ENCODE data around the gene MGRN1. TPM values are rescaled to one million over a fixed set of nuclear protein-coding genes. Genes with fewer than 3 reads are reported as not detected.

Gene MGRN1
- total and polyA plus RNA-seq, 8 donors = 13.2 to 469 (median 56.1) TPM

- Histone ChIP-seq H3K4me1 (peaks cover 14 to 50% (median 42%) of the 10 kb centered on the region in 4 donors), H3K27ac (no peak overlapping the region), H3K9me3 (no peaks in the 10 kb centered on the region), H3K36me3 (peaks cover 60 to 87% (median 85%) of the 10 kb centered on the region in 4 donors), H3K27me3 (no peaks in the 10 kb centered on the region), H3K4me3 (no peak overlapping the region)
- 88 to 95% (median 94%) methylated on average over 13 to 36 of the region's 36 CpGs for WGBS, 5 donors
- intact Hi-C loops (cut with DNase I; ENCODE audit: low total_unique reads) = no loop called here
- peak in 1 of 2 donors; percentile 15 for DNase-seq
- no peak for TF ChIP-seq EP300 (IDR thresholded peaks at IDR 0.05)
- no peak for TF ChIP-seq POLR2A (IDR thresholded peaks at IDR 0.05)
- no peak for TF ChIP-seq POLR2AphosphoS5 (IDR thresholded peaks at IDR 0.05)
- no peak for TF ChIP-seq CTCF (IDR thresholded peaks at IDR 0.05)
Measured at GRCh38 chr16:4698321-4699045, 73.9 kb downstream of the MGRN1 start.

DNA sequence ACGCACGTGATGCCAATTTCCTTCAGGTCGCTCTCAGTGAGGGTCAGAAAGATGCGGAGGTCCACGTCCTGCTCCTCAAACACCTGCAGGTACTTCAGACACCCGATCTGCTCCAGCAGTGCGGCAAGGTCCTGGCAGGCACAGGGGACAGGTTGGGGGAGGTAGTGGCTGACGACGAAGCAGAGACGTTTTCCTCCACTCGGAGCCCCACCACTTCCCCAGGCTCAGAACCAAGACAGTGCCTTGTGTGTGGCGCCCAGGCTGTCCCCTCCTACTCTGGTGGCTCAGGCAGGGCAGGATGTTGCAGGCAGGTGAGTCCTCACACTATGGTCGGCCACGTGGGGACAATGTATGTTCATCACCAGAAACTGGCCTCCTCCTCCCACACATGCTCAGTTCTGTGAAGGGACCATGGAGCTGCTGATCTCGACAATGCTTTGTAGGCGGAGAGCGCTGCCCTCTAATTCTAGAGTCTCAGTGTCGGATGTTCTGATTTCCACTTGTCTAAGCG, 74.5 kb downstream of the MGRN1 start:
- H3K27ac ChIP-seq = no peak overlapping the region
- H3K4me1 ChIP-seq = peaks cover 14 to 49% (median 39%) of the 10 kb centered on the region in 4 donors
- peaks cover 60 to 94% (median 91%) of the 10 kb centered on the region in 4 donors for H3K36me3 ChIP-seq
- peak in 1 of 2 donors; percentile 5 for DNase-seq
- no peaks in the 10 kb centered on the region for H3K27me3 ChIP-seq
- no peak overlapping the region for H3K4me3 ChIP-seq
- WGBS, 5 donors = 87 to 92% (median 90%) methylated on average over 14 to 19 of the region's 19 CpGs
- intact Hi-C loops (cut with DNase I; ENCODE audit: low total_unique reads) = no loop called here
- TF ChIP-seq EP300 (IDR thresholded peaks at IDR 0.05) (no peak), POLR2AphosphoS5 (IDR thresholded peaks at IDR 0.05) (no peak), CTCF (IDR thresholded peaks at IDR 0.05) (no peak), POLR2A (IDR thresholded peaks at IDR 0.05) (no peak)
- no peaks in the 10 kb centered on the region for H3K9me3 ChIP-seq

DNA sequence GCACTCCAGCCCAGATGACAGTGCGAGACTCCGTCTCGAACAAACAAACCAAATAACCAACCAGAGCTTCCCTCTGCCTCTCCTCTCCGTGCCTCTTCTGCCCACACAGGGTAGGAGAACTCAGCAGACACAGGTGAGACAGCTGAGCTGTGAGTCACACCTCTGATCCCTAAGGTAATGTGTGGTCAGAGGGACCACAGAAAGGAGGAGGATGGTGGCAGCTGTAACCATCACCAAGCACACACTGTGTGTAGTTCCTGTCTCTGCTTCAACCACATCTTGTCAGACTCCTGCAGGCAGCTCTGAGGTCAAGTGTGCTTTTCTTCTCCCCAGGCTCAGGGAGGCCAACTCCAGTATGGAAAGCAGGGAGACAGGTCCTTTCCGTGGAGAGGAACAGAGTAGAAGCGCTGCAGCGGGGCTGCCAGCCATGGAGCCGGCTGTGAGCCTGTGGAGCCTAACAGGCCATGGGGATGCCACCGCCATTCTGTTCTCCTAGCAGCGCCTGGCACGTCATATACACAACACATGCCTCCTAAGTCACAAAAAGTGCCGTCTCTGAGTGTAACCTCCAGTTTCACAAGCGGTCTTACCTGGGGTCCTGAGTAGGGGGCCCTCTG, 75.9 kb downstream of the MGRN1 start:
- no peaks in the 10 kb centered on the region for H3K27me3 ChIP-seq
- H3K27ac ChIP-seq = no peak overlapping the region
- H3K9me3 ChIP-seq = no peaks in the 10 kb centered on the region
- peaks cover under 1 to 35% (median 25%) of the 10 kb centered on the region in 4 donors for H3K4me1 ChIP-seq
- no peak for DNase-seq
- intact Hi-C loops (cut with DNase I; ENCODE audit: low total_unique reads) = no loop called here
- TF ChIP-seq POLR2A (IDR thresholded peaks at IDR 0.05) = no peak
- H3K4me3 ChIP-seq = no peak overlapping the region
- 87 to 92% (median 91%) methylated on average over 13 of the region's 13 CpGs for WGBS, 5 donors
- H3K36me3 ChIP-seq = peaks cover 66 to 100% (median 98%) of the 10 kb centered on the region in 4 donors

DNA sequence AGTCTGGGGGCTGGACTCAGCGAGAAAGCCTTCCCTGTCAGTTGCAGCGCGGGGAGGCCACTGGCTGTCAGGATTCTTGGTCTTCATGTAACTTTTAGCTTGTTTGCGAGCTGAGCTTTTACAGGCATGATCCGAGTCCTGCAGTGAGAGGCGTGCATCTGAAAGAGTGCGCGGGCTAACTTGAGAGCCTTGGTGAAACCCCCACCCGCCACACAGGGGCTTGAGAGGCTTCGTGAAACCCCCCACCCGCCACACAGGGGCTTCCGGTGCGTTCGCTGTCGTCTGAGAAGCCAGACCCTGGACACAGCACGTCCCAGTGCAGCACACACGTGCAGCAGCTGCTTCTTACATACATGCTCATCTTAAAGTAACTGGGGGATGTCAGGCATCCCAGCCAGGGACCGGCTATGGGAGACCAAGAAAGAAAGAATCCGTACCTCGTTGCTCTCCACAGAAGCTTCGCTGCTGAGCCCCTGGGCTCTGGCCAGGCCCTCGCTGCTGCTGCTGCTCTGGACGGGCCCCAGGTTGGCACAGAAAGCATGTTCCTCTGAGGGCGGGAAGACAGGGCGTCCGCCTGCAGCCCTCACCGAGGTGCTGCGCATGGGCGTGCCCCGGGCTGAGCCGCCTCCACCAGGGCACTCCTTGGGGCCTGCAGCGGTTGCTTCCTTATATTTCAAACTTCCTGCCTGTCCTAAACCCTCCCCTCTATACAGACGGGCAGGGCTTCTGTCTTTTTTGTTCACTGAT, 76.5 kb downstream of the MGRN1 start:
- Histone ChIP-seq H3K27ac (peak overlapping the region in 3 of 5 donors; percentile 22 to 43 (median 25)), H3K27me3 (no peaks in the 10 kb centered on the region), H3K4me1 (peaks cover 0 to 28% (median 18%) of the 10 kb centered on the region in 4 donors), H3K36me3 (peaks cover 59 to 97% (median 95%) of the 10 kb centered on the region in 4 donors), H3K4me3 (no peak overlapping the region), H3K9me3 (no peaks in the 10 kb centered on the region)
- peak; percentile 5 to 85 for DNase-seq
- no peak for TF ChIP-seq POLR2A (IDR thresholded peaks at IDR 0.05)
- TF ChIP-seq POLR2AphosphoS5 (IDR thresholded peaks at IDR 0.05) = no peak
- TF ChIP-seq CTCF (IDR thresholded peaks at IDR 0.05) = no peak
- TF ChIP-seq EP300 (IDR thresholded peaks at IDR 0.05) = no peak
- WGBS, 5 donors = 73 to 81% (median 77%) methylated on average over 21 to 33 of the region's 33 CpGs
- intact Hi-C loops (cut with DNase I; ENCODE audit: low total_unique reads) = no loop called here
